Measurements from ENCODE around the gene KLHDC8A.
A peak's percentile ranks its signal among the peaks of the same experiment; 100 is the strongest.

KLHDC8A gene

GRCh38 chr1:205323794-205324193 lies 32.9 kb downstream of the KLHDC8A start:
- TF ChIP-seq CTCF (IDR thresholded peaks at IDR 0.05; ENCODE audit: borderline replicate concordance, control extremely low read depth, extremely low read depth, insufficient read depth, missing control alignments): no peak
- no peak for DNase-seq (ENCODE audit: low spot score)
- in situ Hi-C loops (cut with MboI; ENCODE audit: low sequenced_read_pairs, unreplicated experiment): loop anchor here (5.0 kb wide), 1 partner anchor 41 kb away; no protein-coding TSS in a partner anchor

GRCh38 chr1:205321959-205322283 lies 34.8 kb downstream of the KLHDC8A start:
- no peak for DNase-seq (ENCODE audit: low spot score)
- in situ Hi-C loops (cut with MboI; ENCODE audit: low sequenced_read_pairs, unreplicated experiment): loop anchor here (5.0 kb wide), 1 partner anchor 40 kb away; no protein-coding TSS in a partner anchor

GRCh38 chr1:205321162-205321958 lies 35.4 kb downstream of the KLHDC8A start, which contains the start of gene NUAK2:
NUAK2 (minus strand) TSS chr1:205321745; CDS start chr1:205321628, 117 bp downstream.
- DNase-seq (ENCODE audit: low spot score): peak; percentile 81
- in situ Hi-C loops (cut with MboI; ENCODE audit: low sequenced_read_pairs, unreplicated experiment): loop anchor here (5.0 kb wide), 1 partner anchor 39 kb away; no protein-coding TSS in a partner anchor
- peak; percentile 29 for TF ChIP-seq CTCF (IDR thresholded peaks at IDR 0.05; ENCODE audit: borderline replicate concordance, control extremely low read depth, extremely low read depth, insufficient read depth, missing control alignments)

More at GRCh38 chr1:205321959-205322283, 34.8 kb downstream of the KLHDC8A start:
- TF ChIP-seq CTCF (IDR thresholded peaks at IDR 0.05; ENCODE audit: borderline replicate concordance, control extremely low read depth, extremely low read depth, insufficient read depth, missing control alignments): no peak

GRCh38 chr1:205319081-205320018 lies 37.4 kb downstream of the KLHDC8A start:
- DNase-seq (ENCODE audit: low spot score): no peak
- TF ChIP-seq CTCF (IDR thresholded peaks at IDR 0.05; ENCODE audit: borderline replicate concordance, control extremely low read depth, extremely low read depth, insufficient read depth, missing control alignments): no peak
- in situ Hi-C loops (cut with MboI; ENCODE audit: low sequenced_read_pairs, unreplicated experiment): loop anchor here (5.0 kb wide), 1 partner anchor 37 kb away; no protein-coding TSS in a partner anchor

- no peak for DNase-seq (ENCODE audit: low spot score)
- no peak for TF ChIP-seq CTCF (IDR thresholded peaks at IDR 0.05; ENCODE audit: borderline replicate concordance, control extremely low read depth, extremely low read depth, insufficient read depth, missing control alignments)
- in situ Hi-C loops (cut with MboI; ENCODE audit: low sequenced_read_pairs, unreplicated experiment): no loop called here
These were observed 38.3 kb downstream of the KLHDC8A start for GRCh38 chr1:205318231-205318991.

Measured in GM13976 (cell line).